ENCODE results near the gene ZNF813.

GRCh38 chr19:53538378-53539109 lies 71.0 kb downstream of the ZNF813 start:
- TF ChIP-seq CTCF (IDR thresholded peaks at IDR 0.05) (no peak), POLR2A (IDR thresholded peaks at IDR 0.05) (no peak)
